ENCODE measurements around the gene CEACAM16.
A peak's percentile ranks its signal among the peaks of the same experiment; 100 is the strongest.

Gene CEACAM16

GRCh38 chr19:44723952-44724319 is 25.0 kb downstream of the CEACAM16 start:
- DNase-seq (ENCODE audit: low read depth in 4 of 4, low spot score in 1 of 4): peak; percentile 44 to 65 (median 59)

DNA sequence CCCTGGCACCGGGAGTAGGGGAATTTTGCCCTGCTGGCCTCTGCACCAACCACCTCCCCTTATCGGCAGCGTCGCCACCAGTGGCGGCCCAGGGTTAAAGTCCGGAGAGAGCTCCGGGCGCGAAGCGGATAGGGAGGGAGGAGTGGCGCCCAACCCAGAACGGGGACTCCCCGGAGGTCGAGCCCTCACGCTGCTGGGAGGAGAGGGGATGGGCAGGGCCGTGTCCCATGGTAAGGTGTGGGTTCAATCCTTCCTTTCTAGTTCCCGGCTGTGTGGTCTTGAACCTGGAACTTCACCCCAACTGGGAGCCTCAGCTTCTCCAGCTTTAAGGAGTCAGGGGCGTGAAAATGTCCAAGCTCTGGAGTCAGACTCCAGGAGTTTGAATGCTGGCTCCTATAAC is 26.3 kb downstream of the CEACAM16 start:
- no peak for DNase-seq (ENCODE audit: low read depth in 4 of 4, low spot score in 1 of 4)

- no peak for DNase-seq (ENCODE audit: low read depth in 4 of 4, low spot score in 1 of 4)
Observed at GRCh38 chr19:44725684-44726083, 26.7 kb downstream of the CEACAM16 start.

- no peak for DNase-seq (ENCODE audit: low read depth in 4 of 4, low spot score in 1 of 4)
Observed at GRCh38 chr19:44726465-44726864, 27.5 kb downstream of the CEACAM16 start.

DNA sequence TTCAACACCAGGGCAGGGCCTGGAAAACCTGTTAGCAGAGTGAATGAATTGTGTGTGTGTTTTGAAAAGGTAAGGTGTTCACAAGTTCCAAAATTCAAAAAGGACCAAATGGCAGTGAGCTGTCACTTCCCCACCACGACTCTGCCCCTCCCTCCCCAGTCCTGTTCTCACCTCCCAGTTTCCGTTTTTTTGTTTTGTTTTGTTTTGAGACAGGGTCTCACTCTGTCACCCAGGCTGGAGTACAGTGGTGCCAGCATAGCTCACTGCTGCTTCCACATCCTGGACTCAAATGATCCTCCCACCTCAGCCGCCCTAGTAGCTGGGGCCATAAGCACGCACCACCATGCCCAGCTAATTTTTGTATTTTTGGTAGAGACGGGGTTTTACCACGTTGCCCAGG is 29.2 kb downstream of the CEACAM16 start:
- no peak for DNase-seq (ENCODE audit: low read depth in 4 of 4, low spot score in 1 of 4)

DNA sequence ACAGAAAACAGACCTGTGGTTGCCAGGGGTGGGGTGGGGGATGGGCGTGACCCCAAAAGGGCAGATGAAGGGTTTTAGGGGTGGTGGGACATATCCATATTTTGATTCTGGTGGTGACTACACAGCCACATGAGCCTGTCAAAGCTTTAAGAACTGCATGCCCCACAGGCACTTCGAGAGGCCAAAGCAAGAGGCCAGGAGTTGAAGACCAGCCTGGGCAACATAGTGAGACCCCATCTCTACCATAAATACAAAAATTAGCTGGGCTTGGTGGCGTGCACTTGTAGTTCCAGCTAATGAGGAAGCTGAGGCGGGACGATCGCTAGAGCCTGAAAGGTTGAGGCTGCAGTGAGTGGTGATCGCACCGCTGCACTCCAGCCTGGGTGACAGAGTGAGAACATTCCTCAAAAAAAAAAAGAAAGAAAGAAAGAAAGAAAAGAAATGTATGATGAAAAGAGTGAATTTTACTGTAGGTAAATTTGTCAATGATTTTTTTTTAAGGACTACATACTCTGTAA is 30.6 kb downstream of the CEACAM16 start:
- DNase-seq (ENCODE audit: low read depth in 4 of 4, low spot score in 1 of 4): no peak

DNA sequence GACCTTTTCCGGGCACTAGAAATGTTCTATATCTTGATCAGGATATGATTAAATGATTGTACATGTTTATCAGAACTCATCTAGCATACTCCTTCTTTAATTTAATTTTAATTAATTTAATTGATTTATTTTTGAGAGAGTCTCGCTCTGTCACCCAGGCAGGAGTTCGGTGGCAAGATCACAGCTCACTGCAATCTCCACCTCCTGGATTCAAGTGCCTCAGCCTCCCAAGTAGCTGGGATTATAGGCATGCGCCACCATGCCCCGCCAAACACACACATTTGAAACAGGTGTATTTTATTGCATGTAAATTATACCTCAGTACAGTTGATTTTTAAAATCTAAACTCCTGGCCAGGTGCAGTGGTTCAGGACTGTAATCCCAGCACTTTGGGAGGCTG is 32.1 kb downstream of the CEACAM16 start:
- DNase-seq (ENCODE audit: low read depth in 4 of 4, low spot score in 1 of 4): no peak

DNA sequence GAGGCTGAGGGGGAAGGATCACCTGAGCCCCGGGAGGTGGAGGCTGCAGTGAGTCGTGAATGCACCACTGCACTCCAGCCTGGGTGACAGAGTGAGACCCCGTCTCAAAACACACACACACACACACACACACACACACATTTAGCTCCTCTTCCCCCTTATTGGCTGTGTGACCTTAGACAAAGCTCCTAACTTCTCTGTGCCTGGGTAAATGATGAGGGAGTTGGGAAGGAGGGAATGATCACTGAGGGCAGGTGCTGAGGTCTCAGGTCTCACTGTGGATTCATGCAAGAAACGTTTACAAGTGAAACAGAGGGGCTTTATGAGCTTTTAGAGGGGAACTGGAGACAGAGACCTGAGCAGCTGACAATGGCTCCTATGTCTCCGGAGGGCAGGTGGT is 32.7 kb downstream of the CEACAM16 start:
- DNase-seq (ENCODE audit: low read depth in 4 of 4, low spot score in 1 of 4): no peak

DNA sequence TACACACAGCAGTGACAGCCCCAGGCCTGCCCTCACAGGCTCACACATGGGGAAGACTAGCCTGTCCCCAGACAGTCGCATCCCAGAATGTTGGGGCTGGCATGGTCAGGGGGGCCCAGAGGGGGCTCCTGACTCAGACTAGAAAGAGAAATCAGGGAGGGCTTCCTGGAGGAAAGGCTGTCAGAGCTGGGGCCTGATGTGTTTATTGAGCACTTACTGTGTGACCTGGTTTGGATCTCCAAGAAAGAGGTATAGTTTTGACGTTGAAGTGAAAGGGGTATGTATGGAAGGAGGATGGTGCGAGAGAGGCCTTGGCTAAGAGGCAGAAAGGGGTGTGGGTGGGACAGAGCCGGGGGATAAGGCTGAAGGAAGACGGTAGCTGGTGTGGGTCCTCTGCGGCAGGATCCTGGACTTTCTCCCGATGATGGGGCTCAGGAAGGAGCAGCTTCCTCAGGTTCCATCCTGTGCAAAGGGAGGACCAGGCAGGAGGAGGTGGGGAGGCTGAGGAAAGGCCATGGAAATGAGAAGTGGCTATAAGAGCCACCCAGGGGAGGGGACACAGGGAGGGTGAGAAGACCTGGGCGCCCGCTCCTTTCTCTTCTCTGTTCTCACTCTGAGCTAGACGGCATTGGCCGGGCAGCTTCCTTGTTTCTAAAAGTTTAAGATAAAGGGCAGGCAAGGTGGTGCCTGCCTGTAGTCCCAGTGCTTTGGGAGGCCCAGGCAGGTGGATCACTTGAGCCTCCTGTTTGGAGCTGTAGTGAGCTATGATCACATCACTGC is 33.5 kb downstream of the CEACAM16 start:
- no peak for DNase-seq (ENCODE audit: low read depth in 4 of 4, low spot score in 1 of 4)

- DNase-seq (ENCODE audit: low read depth in 4 of 4, low spot score in 1 of 4): no peak
Observed at GRCh38 chr19:44734357-44734756, 35.4 kb downstream of the CEACAM16 start.

GRCh38 chr19:44735011-44735410 is 36.1 kb downstream of the CEACAM16 start:
- no peak for DNase-seq (ENCODE audit: low read depth in 4 of 4, low spot score in 1 of 4)

GRCh38 chr19:44737238-44738071 is 38.5 kb downstream of the CEACAM16 start:
- no peak for DNase-seq (ENCODE audit: low read depth in 4 of 4, low spot score in 1 of 4)

GRCh38 chr19:44738136-44738535 is 39.2 kb downstream of the CEACAM16 start:
- DNase-seq (ENCODE audit: low read depth in 4 of 4, low spot score in 1 of 4): no peak

DNA sequence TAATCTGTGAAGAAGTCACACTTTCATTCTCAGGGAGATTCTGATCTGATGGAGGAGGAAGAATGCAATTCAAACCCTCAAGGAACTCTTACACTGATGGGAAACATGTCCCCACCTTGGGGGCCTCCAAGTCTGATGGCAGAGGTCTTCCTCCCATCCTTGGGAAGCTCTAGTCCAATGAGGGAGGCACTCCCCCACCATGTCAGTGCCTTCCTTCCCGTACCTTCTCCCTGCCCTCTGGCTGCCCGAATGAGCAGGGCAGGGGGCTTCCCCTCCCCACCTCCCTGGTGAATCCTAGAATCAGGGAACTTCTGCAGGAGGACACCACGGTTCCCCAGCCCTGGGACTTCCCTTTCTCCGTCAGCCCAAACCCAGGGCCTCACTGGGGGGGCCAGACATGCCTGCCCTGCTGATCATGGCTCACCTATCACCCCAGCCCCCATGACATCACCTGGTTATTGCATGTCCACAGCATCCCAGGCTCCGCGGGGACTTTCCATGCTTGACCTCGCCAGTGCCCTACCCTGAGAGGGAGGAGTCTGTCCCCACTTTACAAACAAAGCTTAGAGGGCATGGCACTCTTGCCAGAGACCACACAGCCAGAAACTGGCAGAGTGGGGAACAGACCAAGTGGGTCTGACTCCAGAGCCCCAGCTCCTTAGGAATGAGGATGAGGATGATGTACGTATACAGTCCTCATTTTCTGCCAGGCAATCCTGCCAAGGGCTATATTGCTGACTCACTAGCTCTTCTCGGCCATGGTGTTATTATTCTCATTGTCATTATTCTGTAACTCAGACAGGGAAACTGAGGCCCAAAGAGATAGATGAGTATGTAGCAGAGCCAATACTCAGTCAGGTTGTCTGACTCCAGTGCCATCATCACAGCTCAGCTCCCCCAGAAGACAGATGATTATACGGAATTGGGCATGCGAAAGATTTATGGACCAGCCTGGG is 39.9 kb downstream of the CEACAM16 start:
- DNase-seq (ENCODE audit: low read depth in 4 of 4, low spot score in 1 of 4): no peak

- DNase-seq (ENCODE audit: low read depth in 4 of 4, low spot score in 1 of 4): no peak
Observed at GRCh38 chr19:44740351-44740824, 41.4 kb downstream of the CEACAM16 start.

DNA sequence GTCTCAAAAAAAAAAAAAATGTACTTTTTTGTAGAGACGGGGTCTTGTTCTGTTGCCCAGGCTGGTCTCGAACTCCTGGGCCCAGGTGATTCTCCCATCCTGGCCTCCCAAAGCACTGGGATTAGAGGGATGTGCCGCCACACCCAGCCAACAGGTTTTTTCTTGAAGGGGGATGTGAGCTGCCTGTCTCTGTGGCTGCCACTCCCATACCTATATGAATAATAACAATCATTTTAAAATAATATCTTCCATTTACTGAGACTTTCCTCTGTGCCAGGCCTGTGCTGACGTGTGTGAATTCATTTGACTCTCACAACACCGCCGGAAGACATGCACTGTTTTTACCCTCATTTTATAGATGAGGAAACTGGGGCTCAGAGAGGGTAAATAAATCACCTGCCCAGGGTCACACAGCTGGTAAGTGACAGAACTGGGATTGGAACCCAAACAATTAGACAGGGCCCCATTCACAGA is 42.3 kb downstream of the CEACAM16 start:
- DNase-seq (ENCODE audit: low read depth in 4 of 4, low spot score in 1 of 4): no peak

- no peak for DNase-seq (ENCODE audit: low read depth in 4 of 4, low spot score in 1 of 4)
Observed at GRCh38 chr19:44741841-44742329, 42.9 kb downstream of the CEACAM16 start.

DNA sequence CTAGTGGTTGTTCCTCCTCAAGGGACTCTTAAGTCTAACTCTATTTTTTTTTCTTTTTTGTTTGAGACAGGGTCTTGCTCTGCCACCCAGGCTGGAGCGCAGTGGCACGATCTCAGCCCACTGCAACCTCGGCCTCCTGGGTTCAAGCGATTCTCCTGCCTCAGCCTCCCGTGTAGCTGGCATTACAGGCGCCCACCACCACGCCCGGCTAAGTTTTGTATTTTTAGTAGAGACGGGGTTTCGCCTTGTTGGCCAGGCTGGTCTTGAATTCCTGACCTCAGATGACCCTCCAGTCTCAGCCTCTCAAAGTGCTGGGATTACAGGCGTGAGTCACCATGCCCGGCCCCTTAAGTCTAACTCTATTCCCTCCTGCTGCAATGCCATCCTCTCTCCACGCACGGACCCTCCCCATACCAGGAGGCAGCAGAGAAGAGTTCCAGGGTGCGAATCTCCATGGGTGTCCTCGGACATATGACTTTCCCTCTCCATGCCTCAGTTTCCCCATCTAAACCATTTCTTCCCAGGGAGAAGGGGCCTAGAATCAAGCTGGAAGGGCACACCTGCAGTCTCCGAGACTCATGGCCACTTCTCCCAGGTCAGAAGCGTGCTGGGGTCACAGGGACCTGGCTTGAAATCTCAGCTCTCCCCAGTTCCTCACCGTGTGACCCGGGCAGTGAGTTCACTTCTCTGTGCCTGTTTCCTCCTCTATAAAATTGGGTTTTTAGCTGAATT is 43.5 kb downstream of the CEACAM16 start:
- DNase-seq (ENCODE audit: low read depth in 4 of 4, low spot score in 1 of 4): no peak

- no peak for DNase-seq (ENCODE audit: low read depth in 4 of 4, low spot score in 1 of 4)
Observed at GRCh38 chr19:44744871-44745332, 46.0 kb downstream of the CEACAM16 start.

GRCh38 chr19:44745341-44745831 is 46.4 kb downstream of the CEACAM16 start:
- DNase-seq (ENCODE audit: low read depth in 4 of 4, low spot score in 1 of 4): no peak

Data from stimulated activated CD4-positive, alpha-beta T cell treated with anti-CD3 and anti-CD28 coated beads, Interleukin-1b, Interleukin-23, amount 100 ng/mL, for 24 hours (primary cell).